Testis (tissue), 3 donors: ENCODE measurements around the gene LIN9. TPM values are rescaled to one million over a fixed set of nuclear protein-coding genes. Genes with fewer than 3 reads are reported as not detected.

Source experiments
- DNase-seq: peaks from one replicate; pipeline ENCODE4 v3.0.0-alpha.2; 2019
- H3K27ac ChIP-seq, 2 donors: fragments of 200-600 bp; sonication (generic); one replicate each; pipeline ENCODE4 v1.5.1; 2019
- H3K27me3 ChIP-seq: fragments of 200-600 bp; sonication (generic); one replicate; pipeline ENCODE4 v1.5.1; 2019
- H3K36me3 ChIP-seq: fragments of 200-600 bp; sonication (generic); one replicate; pipeline ENCODE4 v1.5.1; 2017; ENCODE audit warnings: low read depth; ENCODE audit errors: missing control alignments
- H3K4me1 ChIP-seq: fragments of 200-600 bp; sonication (generic); one replicate; pipeline ENCODE4 v1.5.1; 2019
- H3K4me3 ChIP-seq, 2 donors: fragments of 200-600 bp; sonication (generic); one replicate each; pipeline ENCODE4 v1.5.1; 2017 to 2019
- H3K9me3 ChIP-seq: fragments of 200-600 bp; sonication (generic); one replicate; pipeline ENCODE4 v1.5.1; 2017
- CTCF ChIP-seq, 3 experiments: fragments of 450-650 bp in 2 of 3; fragments of 200-600 bp in 1 of 3; sonication (generic) in 1 of 3; IDR thresholded peaks; one replicate each; pipeline ENCODE4 v1.5.1; 2016 to 2019; ENCODE audit warnings: antibody characterized with exemption in 3 of 3, mild to moderate bottlenecking in 2 of 3, moderate library complexity in 1 of 3
- POLR2A ChIP-seq: fragments of 450-650 bp; IDR thresholded peaks from one replicate; pipeline ENCODE4 v1.6.1; 2017; ENCODE audit warnings: antibody characterized with exemption, mild to moderate bottlenecking, moderate library complexity
- WGBS, 2 donors: methylation state at CpG; one replicate each; pipeline ENCODE4 v1.1.5; 2018; 5-methylcytosine and 5-hydroxymethylcytosine counted together
- intact Hi-C: fragments of 100-400 bp; cut with DNase I; formaldehyde crosslinking; loops from one replicate; pipeline ENCODE4 v1.15.1; 2023; ENCODE audit warnings: low total_unique reads
- polyA plus RNA-seq: library from polyadenylated mRNA; stranded (reverse); fragments of 350-450 nt; fragmentation: Illumina TruSeq; extraction: RNeasy Lipid Tissue Mini Kit (QIAGEN cat#74804); gene quantifications from one replicate; pipeline ENCODE4 v1.2.3, GENCODE V29; 2014; ENCODE audit warnings: low read depth, low replicate concordance; ENCODE audit not compliant: insufficient read depth
- total RNA-seq, 2 donors: library from RNA; depleted of rRNA; stranded (reverse); fragments of >200 nt; gene quantifications; one replicate each; pipeline ENCODE4 v1.2.3, GENCODE V29; 2016

LIN9 gene
- total and polyA plus RNA-seq, 3 donors from 2014 or later = 8.2 to 13.9 (median 9.9) TPM

GRCh38 chr1:226312065-226312464 is 3.1 kb upstream of the LIN9 start:
- no peaks in the 10 kb centered on the region for H3K4me1 ChIP-seq
- no peaks in the 10 kb centered on the region for H3K27me3 ChIP-seq
- no peaks in the 10 kb centered on the region for H3K9me3 ChIP-seq
- no peak for DNase-seq
- no peaks in the 10 kb centered on the region for H3K36me3 ChIP-seq
- 87 to 96% methylated on average over 2 of the region's 2 CpGs for WGBS, 2 donors
- no peak overlapping the region for H3K27ac ChIP-seq
- no peak for TF ChIP-seq CTCF (IDR thresholded peaks at IDR 0.05)
- no peak overlapping the region for H3K4me3 ChIP-seq
- intact Hi-C loops = no loop called here

GRCh38 chr1:226311376-226311775 is 2.4 kb upstream of the LIN9 start:
- 93 to 95% methylated on average over 7 of the region's 7 CpGs for WGBS, 2 donors
- Histone ChIP-seq H3K4me1 (no peaks in the 10 kb centered on the region), H3K36me3 (no peaks in the 10 kb centered on the region), H3K27ac (no peak overlapping the region), H3K4me3 (no peak overlapping the region), H3K27me3 (no peaks in the 10 kb centered on the region), H3K9me3 (no peaks in the 10 kb centered on the region)
- no peak for DNase-seq
- intact Hi-C loops = no loop called here
- TF ChIP-seq CTCF (IDR thresholded peaks at IDR 0.05) (no peak), POLR2A (no peak)

GRCh38 chr1:226310637-226311195 is 1.8 kb upstream of the LIN9 start:
- H3K27ac ChIP-seq = no peak overlapping the region
- no peak overlapping the region for H3K4me3 ChIP-seq
- H3K36me3 ChIP-seq = no peaks in the 10 kb centered on the region
- 65 to 75% methylated on average over 2 of the region's 2 CpGs for WGBS, 2 donors
- TF ChIP-seq POLR2A (no peak), CTCF (IDR thresholded peaks at IDR 0.05) (no peak)
- DNase-seq = no peak
- intact Hi-C loops = no loop called here
- H3K4me1 ChIP-seq = no peaks in the 10 kb centered on the region
- no peaks in the 10 kb centered on the region for H3K27me3 ChIP-seq
- no peaks in the 10 kb centered on the region for H3K9me3 ChIP-seq

- H3K27me3 ChIP-seq = no peaks in the 10 kb centered on the region
- no peaks in the 10 kb centered on the region for H3K4me1 ChIP-seq
- intact Hi-C loops = no loop called here
- H3K9me3 ChIP-seq = no peaks in the 10 kb centered on the region
- 56 to 68% methylated on average over 5 of the region's 5 CpGs for WGBS, 2 donors
- TF ChIP-seq POLR2A = no peak
- TF ChIP-seq CTCF (IDR thresholded peaks at IDR 0.05) = no peak
- peak overlapping the region in 1 of 2 donors; percentile 87 for H3K27ac ChIP-seq
- DNase-seq = no peak
- H3K36me3 ChIP-seq = no peaks in the 10 kb centered on the region
- H3K4me3 ChIP-seq = no peak overlapping the region
Observed at GRCh38 chr1:226310245-226310540, 1.2 kb upstream of the LIN9 start.

- Histone ChIP-seq H3K27ac (peak overlapping the region; percentile 5 to 87), H3K9me3 (no peaks in the 10 kb centered on the region), H3K4me1 (no peaks in the 10 kb centered on the region), H3K36me3 (no peaks in the 10 kb centered on the region), H3K4me3 (peak overlapping the region; percentile 92 to 98), H3K27me3 (no peaks in the 10 kb centered on the region)
- peak; percentile 55 for DNase-seq
- intact Hi-C loops = no loop called here
- WGBS, 2 donors = 2 to 6% methylated on average over 15 to 54 of the region's 62 CpGs
- TF ChIP-seq POLR2A = no peak
- TF ChIP-seq CTCF (IDR thresholded peaks at IDR 0.05) = peak in 1 of 3 experiments; percentile 20
Observed at GRCh38 chr1:226309398-226310244, 657 bp upstream of the LIN9 start.
